Upper lobe of left lung (tissue), 6 donors: Measurements from ENCODE around the gene BBS1. TPM values are rescaled to one million over a fixed set of nuclear protein-coding genes. Genes with fewer than 3 reads are reported as not detected.

ENCODE experiments used
- ATAC-seq, 2 donors: fragments of 200-7000 bp; cut with Tn5 transposase; one replicate each; pipeline ENCODE4 v1.9.1; 2022; ENCODE audit warnings: mild to moderate bottlenecking in 2 of 2, moderate library complexity in 2 of 2; ENCODE audit not compliant: low FRiP score in 2 of 2
- DNase-seq, 2 donors: peaks; one replicate each; pipeline ENCODE4 v3.0.0-alpha.2; 2019 to 2020
- H3K27ac ChIP-seq, 4 donors: fragments of 200-600 bp; sonication (generic); one replicate each; pipeline ENCODE4 v1.5.1; 2016 to 2019
- H3K27me3 ChIP-seq, 4 donors: fragments of 200-600 bp; sonication (generic); one replicate each; pipeline ENCODE4 v1.5.1; 2017 to 2019
- H3K36me3 ChIP-seq, 4 donors: fragments of 200-600 bp; sonication (generic); one replicate each; pipeline ENCODE4 v1.5.1; 2016 to 2019
- H3K4me1 ChIP-seq, 4 donors: fragments of 200-600 bp; sonication (generic); one replicate each; pipeline ENCODE4 v1.5.1; 2018 to 2019
- H3K4me3 ChIP-seq, 4 donors: fragments of 200-600 bp; sonication (generic); one replicate each; pipeline ENCODE4 v1.5.1; 2017 to 2019; ENCODE audit warnings: mild to moderate bottlenecking in 2 of 4, moderate library complexity in 1 of 4
- H3K9me3 ChIP-seq, 4 donors: fragments of 200-600 bp; sonication (generic); one replicate each; pipeline ENCODE4 v1.5.1; 2018 to 2019
- EP300 ChIP-seq, 4 donors: sonication (generic); formaldehyde crosslinking; IDR thresholded peaks; one replicate each; pipeline ENCODE4 v1.5.1; 2017; ENCODE audit warnings: antibody characterized with exemption in 4 of 4, control low read depth in 2 of 4
- POLR2A ChIP-seq, 4 donors: fragments of 450-650 bp; IDR thresholded peaks; one replicate each; pipeline ENCODE4 v1.5.1; 2016 to 2017; ENCODE audit warnings: antibody characterized with exemption in 4 of 4, mild to moderate bottlenecking in 2 of 4
- POLR2AphosphoS5 ChIP-seq, 2 donors: sonication (generic); formaldehyde crosslinking; IDR thresholded peaks; one replicate each; pipeline ENCODE4 v1.5.1; 2017; ENCODE audit warnings: antibody characterized with exemption in 2 of 2
- WGBS, 2 donors: methylation state at CpG; one replicate each; pipeline ENCODE4 v1.1.5; 2017 to 2018; 5-methylcytosine and 5-hydroxymethylcytosine counted together
- total RNA-seq, 6 donors: library from RNA; depleted of rRNA in 4 of 6; stranded (reverse); fragments of >200 nt in 4 of 6; gene quantifications; one replicate each; pipeline versions ENCODE4 v1.1.0 to v1.2.1, GENCODE V29; 2016 to 2021
- TF ChIP-seq, protein P1 (sequence below), 6 experiments: fragments of 450-650 bp in 4 of 6; fragments of 200-600 bp in 2 of 6; sonication (generic) in 2 of 6; IDR thresholded peaks; one replicate each; pipeline ENCODE4 v1.5.1; 2016 to 2019; ENCODE audit warnings: antibody characterized with exemption in 6 of 6
- donor health status: DM: no; HTN: no; CAD: no; lungs with moderate emphysema.
- donor health status: DM: no; HTN: yes; CAD: no; lungs with severe emphysema.

The BBS1 gene
- total RNA-seq, 6 donors from 2014 or later: 26.0 to 145 (median 44.8) TPM

DNA sequence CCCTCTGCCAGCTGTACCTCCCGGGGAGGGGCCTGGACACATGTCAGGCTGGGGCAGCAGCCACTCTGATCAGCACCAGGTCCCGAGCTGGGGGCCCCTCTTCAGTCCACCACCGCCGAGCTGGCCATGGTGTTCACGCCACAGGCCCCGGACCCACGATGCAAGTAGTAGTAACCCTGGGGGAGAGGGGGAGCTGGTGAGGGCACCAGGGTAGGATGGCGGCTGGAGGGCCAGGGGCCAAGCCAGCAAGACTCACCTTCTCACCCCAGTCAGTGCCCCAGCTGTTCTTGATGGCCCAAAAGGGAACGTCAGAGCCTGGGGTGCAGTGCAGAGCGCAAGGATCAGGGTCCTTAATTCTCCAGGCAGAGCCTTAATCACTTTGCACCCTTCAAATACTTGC lies 53.4 kb downstream of the BBS1 start:
- H3K27me3 ChIP-seq: no peaks in the 10 kb centered on the region

GRCh38 chr11:66564538-66564937 lies 54.1 kb downstream of the BBS1 start:
- 91 to 92% methylated on average over 13 to 14 of the region's 14 CpGs for WGBS, 2 donors
- Histone ChIP-seq H3K27me3 (no peaks in the 10 kb centered on the region), H3K4me3 (no peak overlapping the region), H3K27ac (no peak overlapping the region), H3K9me3 (no peaks in the 10 kb centered on the region), H3K4me1 (peaks cover 10 to 19% (median 12%) of the 10 kb centered on the region in 4 donors), H3K36me3 (peaks cover 0 to 8% (median 0%) of the 10 kb centered on the region in 4 donors)
- DNase-seq: peak in 1 of 2 donors; percentile 59
- TF ChIP-seq POLR2A (IDR thresholded peaks at IDR 0.05) (no peak), EP300 (IDR thresholded peaks at IDR 0.05) (no peak), POLR2AphosphoS5 (IDR thresholded peaks at IDR 0.05) (no peak)
- TF ChIP-seq, protein P1, sequence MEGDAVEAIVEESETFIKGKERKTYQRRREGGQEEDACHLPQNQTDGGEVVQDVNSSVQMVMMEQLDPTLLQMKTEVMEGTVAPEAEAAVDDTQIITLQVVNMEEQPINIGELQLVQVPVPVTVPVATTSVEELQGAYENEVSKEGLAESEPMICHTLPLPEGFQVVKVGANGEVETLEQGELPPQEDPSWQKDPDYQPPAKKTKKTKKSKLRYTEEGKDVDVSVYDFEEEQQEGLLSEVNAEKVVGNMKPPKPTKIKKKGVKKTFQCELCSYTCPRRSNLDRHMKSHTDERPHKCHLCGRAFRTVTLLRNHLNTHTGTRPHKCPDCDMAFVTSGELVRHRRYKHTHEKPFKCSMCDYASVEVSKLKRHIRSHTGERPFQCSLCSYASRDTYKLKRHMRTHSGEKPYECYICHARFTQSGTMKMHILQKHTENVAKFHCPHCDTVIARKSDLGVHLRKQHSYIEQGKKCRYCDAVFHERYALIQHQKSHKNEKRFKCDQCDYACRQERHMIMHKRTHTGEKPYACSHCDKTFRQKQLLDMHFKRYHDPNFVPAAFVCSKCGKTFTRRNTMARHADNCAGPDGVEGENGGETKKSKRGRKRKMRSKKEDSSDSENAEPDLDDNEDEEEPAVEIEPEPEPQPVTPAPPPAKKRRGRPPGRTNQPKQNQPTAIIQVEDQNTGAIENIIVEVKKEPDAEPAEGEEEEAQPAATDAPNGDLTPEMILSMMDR (IDR thresholded peaks at IDR 0.05): no peak
- no peak for ATAC-seq

More for the DNA sequence above, 53.4 kb downstream of the BBS1 start:
- Histone ChIP-seq H3K9me3 (no peaks in the 10 kb centered on the region), H3K4me3 (no peak overlapping the region), H3K27ac (no peak overlapping the region), H3K36me3 (peaks cover 0 to 8% (median 0%) of the 10 kb centered on the region in 4 donors), H3K4me1 (peaks cover 16 to 24% (median 18%) of the 10 kb centered on the region in 4 donors)
- ATAC-seq: no peak
- TF ChIP-seq POLR2AphosphoS5 (IDR thresholded peaks at IDR 0.05): no peak
- TF ChIP-seq EP300 (IDR thresholded peaks at IDR 0.05): no peak
- TF ChIP-seq, protein P1 (IDR thresholded peaks at IDR 0.05): no peak
- TF ChIP-seq POLR2A (IDR thresholded peaks at IDR 0.05): no peak
- DNase-seq: peak in 1 of 2 donors; percentile 71
- WGBS, 2 donors: 94 to 95% methylated on average over 8 to 10 of the region's 10 CpGs

DNA sequence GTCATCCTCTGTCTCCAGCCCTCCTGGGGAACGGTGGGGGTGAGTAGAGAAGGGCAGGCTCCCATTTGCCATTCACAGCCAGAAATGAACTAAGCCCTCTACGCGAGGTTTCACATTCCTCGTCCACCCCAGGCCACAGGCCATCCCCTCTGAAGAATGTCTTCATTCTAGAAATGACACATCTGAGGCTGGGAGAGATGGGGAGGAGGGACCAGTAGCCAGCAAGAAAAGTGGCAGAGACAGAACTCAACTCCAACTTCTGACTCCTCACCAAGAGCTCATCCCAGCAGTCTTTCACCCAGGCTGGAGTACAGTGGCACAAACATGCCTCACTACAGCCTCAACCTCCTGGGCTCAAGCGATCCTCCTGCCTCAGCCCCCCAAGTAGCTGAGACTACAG lies 54.5 kb downstream of the BBS1 start:
- peaks cover 10 to 17% (median 12%) of the 10 kb centered on the region in 4 donors for H3K4me1 ChIP-seq
- ATAC-seq: no peak
- 92 to 95% methylated on average over 4 to 5 of the region's 5 CpGs for WGBS, 2 donors
- H3K36me3 ChIP-seq: peaks cover 0 to 8% (median 0%) of the 10 kb centered on the region in 4 donors
- H3K27me3 ChIP-seq: no peaks in the 10 kb centered on the region
- no peaks in the 10 kb centered on the region for H3K9me3 ChIP-seq
- TF ChIP-seq EP300 (IDR thresholded peaks at IDR 0.05): no peak
- TF ChIP-seq POLR2AphosphoS5 (IDR thresholded peaks at IDR 0.05): no peak
- TF ChIP-seq, protein P1 (IDR thresholded peaks at IDR 0.05): no peak
- no peak for TF ChIP-seq POLR2A (IDR thresholded peaks at IDR 0.05)
- no peak overlapping the region for H3K4me3 ChIP-seq
- H3K27ac ChIP-seq: no peak overlapping the region
- DNase-seq: no peak

GRCh38 chr11:66566221-66566620 lies 55.8 kb downstream of the BBS1 start:
- TF ChIP-seq, protein P1 (IDR thresholded peaks at IDR 0.05): no peak
- TF ChIP-seq POLR2AphosphoS5 (IDR thresholded peaks at IDR 0.05) (no peak), EP300 (IDR thresholded peaks at IDR 0.05) (no peak), POLR2A (IDR thresholded peaks at IDR 0.05) (no peak)
- ATAC-seq (no peak), DNase-seq (no peak)
- Histone ChIP-seq H3K27ac (no peak overlapping the region), H3K27me3 (no peaks in the 10 kb centered on the region), H3K9me3 (no peaks in the 10 kb centered on the region), H3K4me1 (peaks cover 10 to 17% (median 12%) of the 10 kb centered on the region in 4 donors), H3K4me3 (no peak overlapping the region), H3K36me3 (peaks cover 0 to 8% (median 0%) of the 10 kb centered on the region in 4 donors)
- 93 to 98% methylated on average over 7 to 8 of the region's 8 CpGs for WGBS, 2 donors

GRCh38 chr11:66567787-66568123 lies 57.3 kb downstream of the BBS1 start:
- WGBS, 2 donors: 60 to 73% methylated on average over 4 to 15 of the region's 15 CpGs
- DNase-seq (no peak), ATAC-seq (no peak)
- H3K4me1 ChIP-seq: peaks cover 10 to 17% (median 12%) of the 10 kb centered on the region in 4 donors
- no peaks in the 10 kb centered on the region for H3K27me3 ChIP-seq
- no peaks in the 10 kb centered on the region for H3K9me3 ChIP-seq
- no peak for TF ChIP-seq POLR2AphosphoS5 (IDR thresholded peaks at IDR 0.05)
- TF ChIP-seq, protein P1 (IDR thresholded peaks at IDR 0.05): no peak
- TF ChIP-seq POLR2A (IDR thresholded peaks at IDR 0.05): no peak
- no peak for TF ChIP-seq EP300 (IDR thresholded peaks at IDR 0.05)
- H3K27ac ChIP-seq: peak overlapping the region in 2 of 4 donors; percentile 30 to 68
- H3K36me3 ChIP-seq: peaks cover 0 to 8% (median 0%) of the 10 kb centered on the region in 4 donors
- H3K4me3 ChIP-seq: peak overlapping the region; percentile 64 to 77 (median 70)
